ENCODE data around the gene TTLL1.

- TF ChIP-seq CTCF (IDR thresholded peaks at IDR 0.05) (no peak), POLR2A (IDR thresholded peaks at IDR 0.05) (no peak)
Measured at GRCh38 chr22:43114958-43115357, 25.8 kb upstream of the TTLL1 start.
